Type B pancreatic cell (in vitro differentiated cells): ENCODE data around the gene EMILIN3. TPM values are rescaled to one million over a fixed set of nuclear protein-coding genes. Genes with fewer than 3 reads are reported as not detected.
A peak's percentile ranks its signal among the peaks of the same experiment; 100 is the strongest.

ENCODE experiments used
- DNase-seq: peaks from one replicate; pipeline ENCODE4 v3.0.0; 2021; ENCODE audit warnings: mixed read lengths; ENCODE audit not compliant: unreplicated experiment; ENCODE audit errors: extremely low spot score
- H3K27ac Mint-ChIP-seq: 2 replicates; pipeline ENCODE4 v1.8.0; 2021; ENCODE audit warnings: mild to moderate bottlenecking, mixed read lengths
- H3K27me3 Mint-ChIP-seq: 2 replicates; pipeline ENCODE4 v1.8.0; 2021; ENCODE audit warnings: mixed read lengths
- H3K36me3 Mint-ChIP-seq: 2 replicates; pipeline ENCODE4 v1.8.0; 2021; ENCODE audit warnings: mixed read lengths
- H3K4me1 Mint-ChIP-seq: one replicate; pipeline ENCODE4 v1.8.0; 2021; ENCODE audit warnings: mixed read lengths; ENCODE audit not compliant: unreplicated experiment
- H3K4me3 Mint-ChIP-seq: 2 replicates; pipeline ENCODE4 v1.8.0; 2021; ENCODE audit warnings: mild to moderate bottlenecking, mixed read lengths
- H3K9me3 Mint-ChIP-seq: 2 replicates; pipeline ENCODE4 v1.8.0; 2021; ENCODE audit warnings: mixed read lengths
- long read RNA-seq: library from polyadenylated mRNA; unstranded; transcript quantifications from one replicate; pipeline ENCODE4 v2.0.0, GENCODE V29; 2020
- total RNA-seq: library from RNA; stranded (reverse); gene quantifications from 2 replicates; pipeline ENCODE4 v1.2.1, GENCODE V29; 2021; ENCODE audit warnings: low replicate concordance
- TF ChIP-seq, protein P1 (sequence below): fragments of 200-600 bp; sonication (generic); conservative IDR thresholded peaks from 2 replicates; pipeline ENCODE4 v1.5.0; 2021; ENCODE audit warnings: antibody characterized with exemption, mild to moderate bottlenecking

Gene EMILIN3, protein sequence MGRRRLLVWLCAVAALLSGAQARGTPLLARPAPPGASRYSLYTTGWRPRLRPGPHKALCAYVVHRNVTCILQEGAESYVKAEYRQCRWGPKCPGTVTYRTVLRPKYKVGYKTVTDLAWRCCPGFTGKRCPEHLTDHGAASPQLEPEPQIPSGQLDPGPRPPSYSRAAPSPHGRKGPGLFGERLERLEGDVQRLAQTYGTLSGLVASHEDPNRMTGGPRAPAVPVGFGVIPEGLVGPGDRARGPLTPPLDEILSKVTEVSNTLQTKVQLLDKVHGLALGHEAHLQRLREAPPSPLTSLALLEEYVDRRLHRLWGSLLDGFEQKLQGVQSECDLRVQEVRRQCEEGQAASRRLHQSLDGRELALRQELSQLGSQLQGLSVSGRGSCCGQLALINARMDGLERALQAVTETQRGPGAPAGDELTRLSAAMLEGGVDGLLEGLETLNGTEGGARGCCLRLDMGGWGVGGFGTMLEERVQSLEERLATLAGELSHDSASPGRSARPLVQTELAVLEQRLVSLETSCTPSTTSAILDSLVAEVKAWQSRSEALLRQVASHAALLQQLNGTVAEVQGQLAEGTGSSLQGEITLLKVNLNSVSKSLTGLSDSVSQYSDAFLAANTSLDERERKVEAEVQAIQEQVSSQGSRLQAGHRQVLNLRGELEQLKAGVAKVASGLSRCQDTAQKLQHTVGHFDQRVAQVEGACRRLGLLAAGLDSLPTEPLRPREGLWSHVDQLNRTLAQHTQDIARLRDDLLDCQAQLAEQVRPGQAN
- 0.67 and 10.3 TPM in 2 replicates for total RNA-seq
- long read RNA-seq = 0 reads

DNA sequence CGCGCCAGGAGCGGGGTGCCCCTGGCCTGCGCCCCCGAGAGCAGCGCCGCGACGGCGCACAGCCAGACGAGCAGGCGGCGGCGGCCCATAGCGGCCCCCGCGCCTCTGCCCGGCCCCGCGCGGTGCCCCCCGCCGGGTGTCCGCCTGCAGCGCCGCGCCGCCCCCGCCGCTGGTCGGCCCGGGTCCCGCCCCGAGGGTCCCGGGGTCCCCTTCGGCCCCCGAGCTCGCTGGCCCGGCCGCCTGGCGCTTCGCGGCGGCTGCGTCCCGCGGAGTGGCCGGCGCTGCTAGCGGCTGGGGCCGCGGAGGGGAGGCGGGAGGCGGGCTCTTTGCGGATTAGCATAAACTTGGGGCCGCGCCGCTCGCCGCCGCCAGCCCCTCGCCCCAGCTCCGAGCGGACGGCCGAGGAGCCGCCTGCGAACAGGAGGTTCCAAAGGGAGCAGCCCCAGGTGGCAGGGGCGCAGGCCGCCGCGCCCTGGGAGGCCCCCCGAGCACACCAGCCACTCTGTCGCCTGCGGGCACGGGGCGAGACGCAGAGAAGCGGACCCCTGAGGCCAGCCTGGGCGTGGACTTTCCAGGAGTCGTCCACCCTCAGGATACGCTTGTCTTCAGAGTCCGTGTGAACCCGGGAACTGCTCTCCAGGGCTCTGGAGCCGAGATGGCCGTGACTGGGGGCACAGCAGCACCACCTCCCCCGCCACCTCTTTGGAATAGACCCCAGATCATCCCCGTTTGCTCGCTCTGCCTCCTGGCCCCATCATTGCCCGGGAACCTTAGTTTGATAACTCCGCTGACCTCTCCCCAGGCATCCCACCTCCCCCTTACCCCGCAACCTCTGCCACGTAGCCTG, at the start of gene EMILIN3:
EMILIN3 (minus strand) TSS at position 273 of the 847 bp plus-strand sequence; CDS start at position 89, 184 bp downstream.
- no peaks in the 10 kb centered on the region for H3K36me3 Mint-ChIP-seq
- H3K4me3 Mint-ChIP-seq = peak within 1 kb of the TSS; percentile 88
- peaks cover 10% of the 10 kb centered on the region for H3K4me1 Mint-ChIP-seq
- H3K27me3 Mint-ChIP-seq = peaks cover 34% of the 10 kb centered on the region
- DNase-seq = no peak
- TF ChIP-seq, protein P1, sequence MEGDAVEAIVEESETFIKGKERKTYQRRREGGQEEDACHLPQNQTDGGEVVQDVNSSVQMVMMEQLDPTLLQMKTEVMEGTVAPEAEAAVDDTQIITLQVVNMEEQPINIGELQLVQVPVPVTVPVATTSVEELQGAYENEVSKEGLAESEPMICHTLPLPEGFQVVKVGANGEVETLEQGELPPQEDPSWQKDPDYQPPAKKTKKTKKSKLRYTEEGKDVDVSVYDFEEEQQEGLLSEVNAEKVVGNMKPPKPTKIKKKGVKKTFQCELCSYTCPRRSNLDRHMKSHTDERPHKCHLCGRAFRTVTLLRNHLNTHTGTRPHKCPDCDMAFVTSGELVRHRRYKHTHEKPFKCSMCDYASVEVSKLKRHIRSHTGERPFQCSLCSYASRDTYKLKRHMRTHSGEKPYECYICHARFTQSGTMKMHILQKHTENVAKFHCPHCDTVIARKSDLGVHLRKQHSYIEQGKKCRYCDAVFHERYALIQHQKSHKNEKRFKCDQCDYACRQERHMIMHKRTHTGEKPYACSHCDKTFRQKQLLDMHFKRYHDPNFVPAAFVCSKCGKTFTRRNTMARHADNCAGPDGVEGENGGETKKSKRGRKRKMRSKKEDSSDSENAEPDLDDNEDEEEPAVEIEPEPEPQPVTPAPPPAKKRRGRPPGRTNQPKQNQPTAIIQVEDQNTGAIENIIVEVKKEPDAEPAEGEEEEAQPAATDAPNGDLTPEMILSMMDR = no peak
- H3K9me3 Mint-ChIP-seq = peaks cover 5% of the 10 kb centered on the region
- no peak within 1 kb of the TSS for H3K27ac Mint-ChIP-seq

DNA sequence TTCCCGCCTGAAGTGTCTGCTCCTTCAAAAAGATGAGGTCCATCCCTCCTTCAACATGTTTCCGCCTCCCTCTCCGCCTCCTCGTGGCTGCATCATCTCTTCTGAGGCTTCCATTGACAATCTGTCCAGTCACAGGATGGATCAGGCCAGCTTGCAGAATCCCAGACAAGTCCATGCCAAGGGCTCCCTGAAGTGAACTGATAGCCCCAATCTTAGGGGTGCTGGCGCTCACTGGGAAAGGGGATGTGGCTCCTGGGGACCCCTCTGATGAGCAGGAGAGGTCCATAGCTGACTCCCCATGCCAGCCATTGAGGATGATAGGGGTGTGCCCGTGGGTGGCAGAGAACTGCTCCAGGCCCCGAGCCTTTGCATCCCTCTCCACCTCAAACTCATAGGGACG, 48.6 kb upstream of the EMILIN3 start:
- H3K9me3 Mint-ChIP-seq = no peaks in the 10 kb centered on the region
- no peaks in the 10 kb centered on the region for H3K27me3 Mint-ChIP-seq

DNA sequence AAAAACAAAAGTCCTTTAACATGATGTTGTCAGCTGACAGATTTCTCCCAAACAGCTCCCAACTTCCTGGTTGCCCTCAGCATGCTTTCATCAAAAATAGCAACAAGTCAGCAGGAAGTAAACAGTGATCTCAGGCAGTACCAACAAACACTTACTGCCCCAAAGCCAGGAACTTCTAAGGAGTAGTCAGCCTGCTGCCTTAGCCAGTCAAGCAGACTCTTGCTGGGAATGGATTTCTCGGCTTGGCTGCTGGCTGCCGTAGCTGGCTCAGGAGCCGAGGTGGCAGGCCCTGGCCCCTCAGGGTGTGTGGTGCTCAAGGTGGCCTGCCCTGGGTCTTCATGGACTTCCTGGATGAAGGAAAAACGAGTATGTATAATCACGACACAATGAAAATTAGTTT, 46.6 kb upstream of the EMILIN3 start:
- no peak overlapping the region for H3K4me3 Mint-ChIP-seq
- H3K36me3 Mint-ChIP-seq = peaks cover 49% of the 10 kb centered on the region

More for the DNA sequence above, 48.6 kb upstream of the EMILIN3 start:
- H3K27ac Mint-ChIP-seq = no peak overlapping the region
- peaks cover 15% of the 10 kb centered on the region for H3K4me1 Mint-ChIP-seq
- TF ChIP-seq, protein P1 = no peak
- H3K4me3 Mint-ChIP-seq = no peak overlapping the region
- DNase-seq = no peak
- H3K36me3 Mint-ChIP-seq = peaks cover 52% of the 10 kb centered on the region

DNA sequence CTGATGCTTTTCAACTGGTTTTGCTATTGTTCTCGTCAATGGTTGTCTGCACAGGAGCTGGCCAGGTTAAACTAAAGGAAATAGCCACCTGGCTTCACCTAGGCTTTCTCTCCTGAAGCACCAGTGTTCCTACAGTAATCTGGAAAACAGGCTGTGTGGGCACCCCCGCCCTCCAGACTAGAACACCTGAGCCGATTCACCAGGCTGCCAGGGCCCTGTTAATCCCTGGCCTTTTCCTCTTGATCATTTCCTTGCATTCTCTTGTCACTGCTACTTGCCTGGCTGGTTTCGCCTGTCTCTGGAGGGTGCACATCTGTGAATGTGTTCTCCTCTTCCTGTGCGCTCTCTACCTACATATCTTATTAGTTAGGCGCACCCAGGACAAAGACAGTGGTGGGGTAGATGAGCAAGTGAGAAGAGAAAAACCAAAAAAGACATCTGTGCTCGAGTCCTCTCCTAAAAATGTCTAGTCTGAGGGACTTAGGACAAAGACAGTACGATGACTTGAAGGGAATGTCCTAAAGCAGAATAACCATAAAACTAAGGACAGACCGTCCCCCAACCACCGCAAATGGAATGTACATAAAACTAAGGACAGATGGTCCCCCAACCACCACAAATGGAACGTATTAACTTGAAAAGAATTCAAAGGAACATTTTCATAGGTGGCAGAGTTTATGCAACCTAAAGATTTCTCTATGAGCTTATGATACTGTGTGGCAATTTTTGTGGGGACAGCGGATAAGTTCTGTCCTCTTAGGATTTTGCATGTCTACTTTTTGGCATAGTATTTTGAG, 45.9 kb upstream of the EMILIN3 start:
- TF ChIP-seq, protein P1 = no peak
- Mint-ChIP-seq H3K27me3 (no peaks in the 10 kb centered on the region), H3K27ac (peak overlapping the region; percentile 82), H3K4me3 (peak overlapping the region; percentile 52), H3K9me3 (no peaks in the 10 kb centered on the region), H3K36me3 (peaks cover 44% of the 10 kb centered on the region), H3K4me1 (peaks cover 15% of the 10 kb centered on the region)
- DNase-seq = no peak

More for the DNA sequence above, 46.6 kb upstream of the EMILIN3 start:
- Mint-ChIP-seq H3K9me3 (no peaks in the 10 kb centered on the region), H3K27me3 (no peaks in the 10 kb centered on the region), H3K4me1 (peaks cover 15% of the 10 kb centered on the region), H3K27ac (no peak overlapping the region)
- no peak for DNase-seq
- TF ChIP-seq, protein P1 = no peak
